ENCODE measurements around the gene DNAJB4. TPM values are rescaled to one million over a fixed set of nuclear protein-coding genes. Genes with fewer than 3 reads are reported as not detected.

The DNAJB4 gene
- total RNA-seq (2021; ENCODE audit: unreplicated experiment) = 26.0 TPM
- polyA plus RNA-seq (2012) = 9.2 and 11.6 TPM in 2 replicates
- percentile 90 among the genes with signal in this experiment for Bru-seq, nascent RNA
- BruChase-seq, experiment 1, labeled RNA remaining after a 6-hour chase = percentile 74 among the genes with signal in this experiment
- percentile 91 among the genes with signal in this experiment for BruChase-seq, experiment 2, labeled RNA remaining after a 2-hour chase
- long read RNA-seq, transcript DNAJB4-206 (3 exons, 949 nt) = minor isoform, 5 of 47 reads
- long read RNA-seq, transcript DNAJB4-201 (3 exons, 2,988 nt) = major isoform, 42 of 47 reads
- long read RNA-seq, partial matches to known transcripts = 0 of 47 reads
- long read RNA-seq, other reads (novel, unspliced or antisense) = 0 of 47 reads

- RAD21 ChIA-PET (ENCODE audit: low non-redundant PET in 1 of 2, low total read pairs in 2 of 2, uncharacterized antibody in 2 of 2, unreplicated experiment in 2 of 2) = interaction anchor here in 1 of 2 experiments (1.5 kb wide), 1 partner anchor 109 kb away, joined by 5 read pairs; no protein-coding TSS in a partner anchor
- H3K79me2 ChIP-seq (ENCODE audit: insufficient read depth, low read length) = peaks cover 51% of the 10 kb centered on the region
- DNase-seq (ENCODE audit: low read depth, low spot score) (peak; percentile 97), ATAC-seq (peak; percentile 96)
- peak within 1 kb of the TSS; percentile 75 for H3K9ac ChIP-seq (ENCODE audit: low read length)
- peaks cover 24 to 49% of the 10 kb centered on the region in 2 experiments for H3K4me1 ChIP-seq (ENCODE audit: control insufficient read depth in 1 of 2, insufficient read depth in 2 of 2, low read length in 2 of 2)
- H3K27me3 ChIP-seq (ENCODE audit: insufficient read depth, low read length) = no peaks in the 10 kb centered on the region
- H4K20me1 ChIP-seq (ENCODE audit: insufficient read depth) = no peaks in the 10 kb centered on the region; the same call in 1 of the 2 replicates
- POLR2A ChIA-PET = interaction anchor here (0.6 to 7.7 kb wide), 43 partner anchors 8 to 622 kb away, joined by 3 to 129 read pairs (median 5); partner anchors contain the start of gene FUBP1
- peak within 1 kb of the TSS; percentile 71 for H3K27ac ChIP-seq (ENCODE audit: low read depth, low read length)
- peak within 1 kb of the TSS; percentile 47 to 66 for H3K4me3 ChIP-seq (replicated peaks in 1 of 2; ENCODE audit: low read depth in 1 of 2, low read length in 2 of 2)
- H3K9me3 ChIP-seq (ENCODE audit: control insufficient read depth in 1 of 2, insufficient read depth in 1 of 2, low read depth in 1 of 2, low read length in 2 of 2) = no peaks in the 10 kb centered on the region
- H3K9me2 ChIP-seq (ENCODE audit: insufficient read depth) = no peaks in the 10 kb centered on the region
- TF ChIP-seq REST (IDR thresholded peaks at IDR 0.05; ENCODE audit: low read depth) (no peak), POLR2AphosphoS5 (IDR thresholded peaks at IDR 0.05; ENCODE audit: low read depth, low read length) (peak; percentile 76), YY1 (IDR thresholded peaks at IDR 0.05; ENCODE audit: extremely low read depth, insufficient replicate concordance, low read depth, low read length) (peak; percentile 59)
- peak within 1 kb of the TSS; percentile 17 for H2AFZ ChIP-seq (ENCODE audit: low read depth, low read length, poor library complexity, severe bottlenecking)
- intact Hi-C loops (cut with micrococcal nuclease) = loop anchor here (1.0 kb wide), 1 partner anchor 26 kb away; the partner anchor contains the start of gene FUBP1
- H3K36me3 ChIP-seq (ENCODE audit: control insufficient read depth in 1 of 2, insufficient read depth in 2 of 2, low read length in 2 of 2) = no peaks in the 10 kb centered on the region
- H3K4me2 ChIP-seq (ENCODE audit: low read length) = peak within 1 kb of the TSS; percentile 83
- CTCF ChIA-PET = interaction anchor here (0.6 to 3.5 kb wide), 4 partner anchors 25 to 861 kb away, joined by 3 to 29 read pairs (median 4); no protein-coding TSS in a partner anchor
- BruUV-seq (replicated peaks) = TSS peak; percentile 70
Measured at GRCh38 chr1:78004719-78005447, at the start of gene DNAJB4. TSS of gene DNAJB4 (plus strand) at chr1:78004939. CDS start at chr1:78005111, 172 bp downstream.

Data from HCT116 (cell line).